ENCODE results near the gene SMPD2.
A peak's percentile ranks its signal among the peaks of the same experiment; 100 is the strongest.

DNA sequence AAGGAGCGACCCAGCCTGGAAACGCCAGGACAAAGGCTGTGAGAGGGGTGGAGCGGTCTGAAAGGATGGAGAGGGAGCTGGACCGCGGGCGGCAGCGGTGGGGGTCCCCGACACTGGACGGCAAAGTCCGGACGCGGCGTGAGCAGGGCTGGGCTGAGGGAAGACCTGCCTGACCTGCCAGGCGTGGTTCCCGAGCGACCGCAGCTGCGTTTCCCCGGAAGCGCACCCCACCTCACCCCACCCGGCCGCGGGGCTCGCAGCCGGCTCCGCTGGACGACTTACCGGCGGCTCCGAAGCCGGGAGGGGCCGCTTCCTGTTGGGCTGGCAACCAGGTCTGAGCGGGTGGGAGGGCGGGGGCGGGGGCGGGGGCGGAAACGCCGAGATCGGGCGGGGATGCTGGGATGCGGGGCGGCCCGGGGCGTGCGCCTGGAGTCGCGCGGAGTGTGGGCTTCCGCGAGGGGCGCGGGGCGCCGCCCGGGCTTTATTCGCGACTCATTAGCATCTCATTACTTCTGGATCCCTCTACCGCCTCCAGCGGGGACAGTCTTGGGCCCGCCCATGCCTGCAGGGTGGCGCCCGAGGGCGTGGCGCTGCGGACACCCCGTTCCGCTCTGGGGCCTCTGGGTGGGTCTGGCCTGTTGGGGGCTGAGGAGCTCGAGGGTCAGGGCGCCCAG lies 15.1 kb downstream of the SMPD2 start, which contains the start of gene MICAL1:
- TF ChIP-seq, protein P1, sequence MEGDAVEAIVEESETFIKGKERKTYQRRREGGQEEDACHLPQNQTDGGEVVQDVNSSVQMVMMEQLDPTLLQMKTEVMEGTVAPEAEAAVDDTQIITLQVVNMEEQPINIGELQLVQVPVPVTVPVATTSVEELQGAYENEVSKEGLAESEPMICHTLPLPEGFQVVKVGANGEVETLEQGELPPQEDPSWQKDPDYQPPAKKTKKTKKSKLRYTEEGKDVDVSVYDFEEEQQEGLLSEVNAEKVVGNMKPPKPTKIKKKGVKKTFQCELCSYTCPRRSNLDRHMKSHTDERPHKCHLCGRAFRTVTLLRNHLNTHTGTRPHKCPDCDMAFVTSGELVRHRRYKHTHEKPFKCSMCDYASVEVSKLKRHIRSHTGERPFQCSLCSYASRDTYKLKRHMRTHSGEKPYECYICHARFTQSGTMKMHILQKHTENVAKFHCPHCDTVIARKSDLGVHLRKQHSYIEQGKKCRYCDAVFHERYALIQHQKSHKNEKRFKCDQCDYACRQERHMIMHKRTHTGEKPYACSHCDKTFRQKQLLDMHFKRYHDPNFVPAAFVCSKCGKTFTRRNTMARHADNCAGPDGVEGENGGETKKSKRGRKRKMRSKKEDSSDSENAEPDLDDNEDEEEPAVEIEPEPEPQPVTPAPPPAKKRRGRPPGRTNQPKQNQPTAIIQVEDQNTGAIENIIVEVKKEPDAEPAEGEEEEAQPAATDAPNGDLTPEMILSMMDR (conservative IDR thresholded peaks at IDR 0.05; ENCODE audit: low read depth in 2 of 2) = no peak
- TF ChIP-seq REST (IDR thresholded peaks at IDR 0.05; ENCODE audit: unreplicated experiment) = no peak
- TF ChIP-seq POLR2AphosphoS5 (IDR thresholded peaks at IDR 0.05; ENCODE audit: low read depth) = peak; percentile 65
- TF ChIP-seq EZH2 (IDR thresholded peaks at IDR 0.05; ENCODE audit: low read depth, unreplicated experiment) = no peak
- TF ChIP-seq EZH2phosphoT487 (IDR thresholded peaks at IDR 0.05; ENCODE audit: unreplicated experiment) = no peak
- no peak for TF ChIP-seq ETS1 (IDR thresholded peaks at IDR 0.05)
- TF ChIP-seq STAT1 (IDR thresholded peaks at IDR 0.05; ENCODE audit: unreplicated experiment) = no peak
- no peak for TF ChIP-seq ZNF114 (CRISPR knock-in tag; IDR thresholded peaks at IDR 0.05)
- no peak for TF ChIP-seq JUNB (IDR thresholded peaks at IDR 0.05; ENCODE audit: unreplicated experiment)

All from GM23338 (cell line).